Activated CD4-positive, alpha-beta T cell treated with anti-CD3 and anti-CD28 coated beads for 36 hours (primary cell): ENCODE data around the gene RRP1. TPM values are rescaled to one million over a fixed set of nuclear protein-coding genes. Genes with fewer than 3 reads are reported as not detected.

Experiments used
- ATAC-seq: fragments of 200-7000 bp; cut with Tn5 transposase; one replicate; pipeline ENCODE4 v1.10.0; 2021; ENCODE audit warnings: mild to moderate bottlenecking, moderate library complexity
- CTCF ChIA-PET: fragments of 350-600 bp; sonication (Branson Sonifier 250); formaldehyde crosslinking; loops from one replicate; lab custom pipeline; 2021; ENCODE audit warnings: antibody characterized with exemption; lab: Charles Lee
- POLR2A ChIA-PET: fragments of 350-600 bp; sonication (Branson Sonifier 250); formaldehyde crosslinking; loops from one replicate; lab custom pipeline; 2021; ENCODE audit warnings: antibody characterized with exemption, inconsistent platforms; lab: Charles Lee
- DNase-seq: peaks from one replicate; pipeline ENCODE4 v3.0.0-alpha.2; 2020
- H3K27ac Mint-ChIP-seq: one replicate; pipeline ENCODE4 v1.8.0; 2021; ENCODE audit warnings: mixed read lengths
- H3K27me3 Mint-ChIP-seq: one replicate; pipeline ENCODE4 v1.8.0; 2021; ENCODE audit warnings: mixed read lengths
- H3K36me3 Mint-ChIP-seq: one replicate; pipeline ENCODE4 v1.8.0; 2021; ENCODE audit warnings: low read depth, mixed read lengths
- H3K4me1 Mint-ChIP-seq: one replicate; pipeline ENCODE4 v1.8.0; 2021; ENCODE audit warnings: mixed read lengths
- H3K4me3 Mint-ChIP-seq: one replicate; pipeline ENCODE4 v1.8.0; 2021; ENCODE audit warnings: mild to moderate bottlenecking, moderate library complexity, mixed read lengths
- H3K9me3 Mint-ChIP-seq: one replicate; pipeline ENCODE4 v1.8.0; 2021; ENCODE audit warnings: low read depth, mixed read lengths
- intact Hi-C, 2 experiments: fragments of 100-400 bp; cut with DNase I in 1 of 2; cut with micrococcal nuclease in 1 of 2; formaldehyde crosslinking; loops; one replicate each; pipeline versions ENCODE4 v1.14.2 to v1.15.1; 2022 to 2024; cut with DNase I, micrococcal nuclease
- total RNA-seq, 2 experiments: library from RNA; stranded (reverse); gene quantifications; one replicate each; pipeline ENCODE4 v1.2.3, GENCODE V29; 2021

Gene RRP1
- total RNA-seq, 2 experiments from 2014 or later = 51.7 to 53.4 TPM

DNA sequence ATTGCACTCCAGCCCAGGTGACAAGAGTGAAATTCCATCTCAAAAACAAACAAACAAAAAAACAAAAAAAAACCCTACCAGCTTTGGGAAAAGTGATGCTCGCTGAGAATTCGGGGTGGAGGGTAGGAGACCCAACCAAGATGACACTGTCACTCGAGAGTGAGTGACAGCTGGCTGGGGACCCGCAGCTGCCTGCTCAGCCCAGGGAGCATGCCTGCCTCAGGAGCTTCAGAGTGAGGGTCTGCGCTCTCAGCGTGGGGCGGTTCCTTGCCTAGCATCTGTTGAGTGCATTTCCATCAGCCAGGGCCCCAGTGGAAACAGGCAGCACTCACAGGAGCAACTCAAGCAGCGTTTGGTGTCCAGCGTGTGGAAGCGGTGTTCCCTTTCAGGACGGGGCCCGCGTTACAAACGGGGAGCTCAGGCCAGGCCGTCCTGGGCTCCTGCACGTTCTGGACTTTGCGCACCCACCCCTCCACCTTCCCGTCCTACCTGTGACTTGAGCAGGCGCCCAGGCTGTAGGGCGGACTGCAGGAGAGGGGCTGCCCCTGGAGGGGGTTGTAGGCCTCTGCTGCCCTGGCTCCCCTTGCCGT lies 19.2 kb upstream of the RRP1 start:
- CTCF ChIA-PET = interaction anchor here (1.6 kb wide), 1 partner anchor 10 kb away, joined by 3 read pairs; no protein-coding TSS in a partner anchor
- DNase-seq = no peak
- Mint-ChIP-seq H3K4me1 (peaks cover 16% of the 10 kb centered on the region), H3K36me3 (peaks cover 20% of the 10 kb centered on the region), H3K4me3 (no peak overlapping the region), H3K27ac (no peak overlapping the region), H3K27me3 (no peaks in the 10 kb centered on the region), H3K9me3 (no peaks in the 10 kb centered on the region)
- POLR2A ChIA-PET = no interaction called here
- intact Hi-C loops = no loop called here
- ATAC-seq = no peak

DNA sequence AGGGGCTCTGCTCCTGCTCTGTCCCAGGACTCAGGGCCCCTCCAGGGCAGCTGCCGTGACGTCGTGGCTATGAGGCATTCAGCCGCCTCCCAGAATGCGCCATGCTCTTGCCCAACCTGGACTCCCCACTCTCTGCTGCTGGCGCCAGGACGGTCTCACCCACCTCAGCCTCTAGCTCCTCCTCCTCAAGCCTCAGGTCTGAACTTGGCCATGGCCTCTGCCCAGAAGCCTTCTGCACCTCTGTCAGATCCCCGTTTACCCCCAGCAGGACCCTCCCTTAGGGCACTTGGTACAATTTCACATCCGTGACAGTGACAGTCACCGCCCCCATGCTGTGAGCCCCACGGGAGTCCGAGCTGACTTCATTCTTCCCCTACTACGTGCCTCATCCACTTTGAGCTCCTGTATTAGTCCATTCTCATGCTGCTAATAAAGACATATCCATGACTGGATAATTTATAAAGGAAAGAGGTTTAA lies 18.1 kb upstream of the RRP1 start:
- ChIA-PET POLR2A (interaction anchor here (0.6 to 0.8 kb wide), 2 partner anchors 70 to 154 kb away, joined by 3 to 6 read pairs; no protein-coding TSS in a partner anchor), CTCF (interaction anchor here (0.6 to 1.2 kb wide), 3 partner anchors 18 to 37 kb away, joined by 3 to 7 read pairs (median 3); partner anchors contain the start of gene RRP1)
- no peak overlapping the region for H3K27ac Mint-ChIP-seq
- peaks cover 21% of the 10 kb centered on the region for H3K36me3 Mint-ChIP-seq
- ATAC-seq (no peak), DNase-seq (no peak)
- intact Hi-C loops = no loop called here
- peaks cover 21% of the 10 kb centered on the region for H3K4me1 Mint-ChIP-seq
- no peak overlapping the region for H3K4me3 Mint-ChIP-seq
- no peaks in the 10 kb centered on the region for H3K9me3 Mint-ChIP-seq
- H3K27me3 Mint-ChIP-seq = no peaks in the 10 kb centered on the region

DNA sequence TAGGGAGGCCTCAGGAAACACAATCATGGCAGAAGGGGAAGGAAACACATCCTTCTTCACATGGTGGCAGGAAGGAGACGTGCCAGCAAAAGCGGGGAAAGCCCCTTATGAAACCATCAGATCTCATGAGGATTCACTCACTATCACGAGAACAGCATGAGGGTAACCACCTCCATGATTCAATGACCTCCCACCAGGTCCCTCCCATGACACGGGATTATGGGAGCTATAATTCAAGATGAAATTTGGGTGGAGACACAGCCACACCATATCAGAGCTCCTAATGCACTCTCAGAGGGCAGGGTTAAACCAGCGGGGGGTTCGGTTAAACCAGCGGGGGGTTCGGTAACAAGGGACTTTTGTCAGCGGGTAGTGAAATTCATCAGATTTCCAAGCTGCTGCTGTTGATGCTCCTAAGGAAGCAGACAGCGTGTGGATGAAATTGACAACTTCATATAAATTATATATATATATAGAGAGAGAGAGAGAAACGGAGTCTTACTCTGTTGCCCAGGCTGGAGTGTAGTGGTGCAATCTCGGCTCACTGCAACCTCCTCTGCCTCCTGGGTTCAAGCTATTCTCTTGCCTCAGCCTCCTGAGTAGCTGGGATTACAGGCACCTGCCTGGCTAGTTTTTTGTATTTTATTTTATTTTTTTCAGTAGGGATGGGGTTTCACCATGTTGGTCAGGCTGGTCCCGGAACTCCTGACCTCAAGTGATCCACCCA lies 17.5 kb upstream of the RRP1 start:
- intact Hi-C loops = no loop called here
- Mint-ChIP-seq H3K36me3 (peaks cover 21% of the 10 kb centered on the region), H3K27ac (no peak overlapping the region), H3K9me3 (no peaks in the 10 kb centered on the region), H3K4me1 (peaks cover 21% of the 10 kb centered on the region), H3K27me3 (no peaks in the 10 kb centered on the region), H3K4me3 (no peak overlapping the region)
- ATAC-seq (no peak), DNase-seq (no peak)
- CTCF ChIA-PET = interaction anchor here (0.6 to 1.2 kb wide), 6 partner anchors 18 to 1351 kb away, joined by 3 to 7 read pairs (median 3); partner anchors contain the start of gene RRP1
- POLR2A ChIA-PET = interaction anchor here (0.6 to 0.8 kb wide), 3 partner anchors 10 to 153 kb away, joined by 3 to 6 read pairs (median 5); no protein-coding TSS in a partner anchor

DNA sequence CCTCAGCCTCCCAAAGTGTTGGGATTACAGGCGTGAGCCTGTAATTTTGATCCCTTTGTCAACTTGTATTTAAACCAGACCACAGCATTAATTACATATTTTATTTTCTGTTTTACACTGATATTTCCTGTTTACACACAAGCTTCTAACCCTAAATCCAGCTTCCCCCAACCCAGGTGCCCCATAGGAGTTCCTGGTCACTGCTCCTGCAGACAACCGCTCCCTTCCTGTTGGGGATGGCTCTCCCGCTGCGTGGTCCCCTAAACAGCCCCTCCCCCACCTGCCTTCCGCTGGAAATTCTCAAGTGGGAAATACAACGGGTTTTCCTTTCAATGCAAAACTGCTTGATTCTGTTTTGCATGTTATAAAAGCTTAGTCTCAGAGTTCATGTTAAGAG lies 17.0 kb upstream of the RRP1 start:
- Mint-ChIP-seq H3K9me3 (no peaks in the 10 kb centered on the region), H3K36me3 (peaks cover 21% of the 10 kb centered on the region), H3K4me1 (peaks cover 21% of the 10 kb centered on the region), H3K4me3 (no peak overlapping the region), H3K27me3 (no peaks in the 10 kb centered on the region), H3K27ac (no peak overlapping the region)
- ChIA-PET POLR2A (no interaction called here), CTCF (interaction anchor here (0.6 to 1.2 kb wide), 6 partner anchors 17 to 1352 kb away, joined by 3 to 7 read pairs (median 3); partner anchors contain the start of gene RRP1)
- DNase-seq = no peak
- intact Hi-C loops = no loop called here
- no peak for ATAC-seq

DNA sequence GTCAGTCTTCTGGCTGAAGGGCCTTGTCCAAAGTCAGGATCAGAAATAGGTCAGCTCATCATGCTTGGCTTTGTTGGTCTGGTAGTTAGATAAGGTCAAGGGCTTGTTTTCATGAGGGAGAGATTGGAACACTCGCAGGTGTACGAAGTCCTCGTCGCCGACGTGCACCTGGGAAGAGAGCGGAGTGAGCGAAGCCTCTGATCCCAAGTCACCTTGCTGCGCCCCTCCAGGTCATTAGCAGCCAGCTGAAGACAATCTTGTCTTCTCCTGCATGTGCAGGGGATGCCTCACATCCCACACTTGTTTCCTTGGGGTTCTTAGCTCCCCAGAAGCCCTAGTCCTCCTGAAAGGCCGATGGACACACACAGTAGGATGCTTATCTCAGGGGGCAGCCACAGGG lies 15.2 kb upstream of the RRP1 start:
- POLR2A ChIA-PET = no interaction called here
- H3K27me3 Mint-ChIP-seq = no peaks in the 10 kb centered on the region
- peak overlapping the region; percentile 23 for H3K27ac Mint-ChIP-seq
- ATAC-seq (no peak), DNase-seq (no peak)
- CTCF ChIA-PET = interaction anchor here (0.8 kb wide), 1 partner anchor 309 kb away, joined by 3 read pairs; no protein-coding TSS in a partner anchor
- peaks cover 21% of the 10 kb centered on the region for H3K36me3 Mint-ChIP-seq
- intact Hi-C loops = no loop called here
- H3K4me3 Mint-ChIP-seq = peak overlapping the region; percentile 88
- no peaks in the 10 kb centered on the region for H3K9me3 Mint-ChIP-seq
- peaks cover 34% of the 10 kb centered on the region for H3K4me1 Mint-ChIP-seq

DNA sequence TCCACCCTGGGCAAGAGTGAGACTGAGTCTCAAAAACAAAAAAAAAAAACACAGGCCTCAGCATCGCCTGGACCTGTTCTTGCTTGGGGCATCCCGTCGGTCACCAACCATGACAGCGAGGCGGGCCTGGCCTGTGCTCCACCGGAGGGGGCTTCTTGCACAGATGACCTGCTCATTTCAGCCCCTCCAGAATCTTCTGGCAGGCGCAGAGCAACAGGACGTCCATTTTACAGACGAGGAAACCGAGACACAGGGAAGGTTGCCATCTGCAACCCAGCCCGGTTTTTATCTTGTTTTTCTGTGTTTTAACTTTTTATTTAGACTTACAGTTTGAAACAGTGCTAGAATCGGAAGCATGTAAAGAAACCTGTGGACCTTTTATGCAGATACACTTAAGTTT lies 14.2 kb upstream of the RRP1 start:
- no peak for DNase-seq
- H3K27ac Mint-ChIP-seq = peak overlapping the region; percentile 29
- H3K4me3 Mint-ChIP-seq = peak overlapping the region; percentile 88
- peaks cover 21% of the 10 kb centered on the region for H3K36me3 Mint-ChIP-seq
- intact Hi-C loops = loop anchor here in 1 of 2 experiments (5.0 kb wide), 1 partner anchor 48 kb away; no protein-coding TSS in a partner anchor
- no peak for ATAC-seq
- CTCF ChIA-PET = interaction anchor here (0.8 kb wide), 1 partner anchor 308 kb away, joined by 3 read pairs; no protein-coding TSS in a partner anchor
- H3K27me3 Mint-ChIP-seq = no peaks in the 10 kb centered on the region
- H3K9me3 Mint-ChIP-seq = no peaks in the 10 kb centered on the region
- H3K4me1 Mint-ChIP-seq = peaks cover 40% of the 10 kb centered on the region
- POLR2A ChIA-PET = no interaction called here

DNA sequence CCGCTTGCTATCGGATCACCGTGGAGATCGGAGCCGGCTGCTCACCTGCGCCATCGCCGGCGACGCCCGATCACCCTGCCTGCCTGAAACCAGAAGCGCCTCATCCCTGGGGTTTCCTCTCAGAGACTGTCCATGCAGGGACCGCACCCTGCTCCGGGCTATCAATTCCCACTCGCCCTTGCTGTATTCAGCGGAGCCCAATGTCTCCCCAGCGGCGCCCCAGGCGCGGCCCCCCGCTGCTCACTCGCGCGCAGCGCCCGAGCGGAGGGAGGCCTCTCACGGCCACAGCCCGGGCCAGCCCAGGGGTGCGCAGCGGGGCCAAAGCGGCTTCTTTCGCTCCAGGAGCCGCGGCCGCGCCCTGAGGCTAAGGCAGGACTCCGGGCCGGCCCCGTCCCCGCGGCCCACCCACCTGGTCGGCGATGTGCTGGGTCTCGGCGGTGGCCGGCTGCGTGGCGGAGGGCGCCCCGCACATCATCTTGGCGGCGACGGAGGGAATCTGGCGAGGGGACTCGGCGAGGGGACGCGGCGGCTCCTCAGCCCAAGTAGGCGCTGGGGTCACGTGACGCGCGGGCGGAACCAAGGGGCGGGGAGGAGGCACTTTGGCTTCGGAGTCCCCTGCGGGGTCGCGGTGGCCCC lies 13.5 kb upstream of the RRP1 start, which contains the start of gene CSTB:
Gene CSTB (minus strand): TSS at position 514 of the 636 bp plus-strand sequence. CDS start 39 bp downstream, at position 475.
- no peaks in the 10 kb centered on the region for H3K27me3 Mint-ChIP-seq
- peak within 1 kb of the TSS; percentile 74 for H3K27ac Mint-ChIP-seq
- peak within 1 kb of the TSS; percentile 88 for H3K4me3 Mint-ChIP-seq
- DNase-seq (peak; percentile 90), ATAC-seq (peak; percentile 72)
- intact Hi-C loops = loop anchor here (1.0 to 5.0 kb wide), 4 partner anchors 13 to 117 kb away; partner anchors contain the start of genes HSF2BP (in 1 of the 2), RRP1 (in 1 of the 2) and RRP1B (in 1 of the 2)
- ChIA-PET POLR2A (no interaction called here), CTCF (no interaction called here)
- peaks cover 21% of the 10 kb centered on the region for H3K36me3 Mint-ChIP-seq
- H3K4me1 Mint-ChIP-seq = peaks cover 40% of the 10 kb centered on the region
- H3K9me3 Mint-ChIP-seq = no peaks in the 10 kb centered on the region

DNA sequence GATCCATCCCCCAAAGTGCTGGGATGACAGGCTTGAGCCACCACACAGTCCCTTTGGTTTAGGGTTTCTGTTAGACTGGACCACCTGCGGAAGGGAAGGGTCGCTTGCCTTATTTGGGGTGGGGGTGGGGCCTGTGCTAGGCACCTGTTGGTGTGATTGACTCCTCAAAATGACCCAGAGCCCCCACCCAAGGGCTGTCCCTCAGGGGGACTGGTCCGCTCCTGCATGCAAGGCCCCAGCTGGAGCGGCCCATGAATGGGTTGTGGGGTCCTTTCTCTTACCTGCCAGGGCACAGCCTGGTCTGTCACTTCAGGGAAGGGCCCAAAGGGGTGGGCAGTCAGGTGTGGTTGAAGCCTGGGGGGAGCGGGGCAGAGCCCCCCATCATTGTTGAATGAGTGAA lies 11.4 kb upstream of the RRP1 start:
- ATAC-seq (no peak), DNase-seq (no peak)
- intact Hi-C loops = loop anchor here (2.0 to 5.0 kb wide), 3 partner anchors 49 to 119 kb away; partner anchors contain the start of genes HSF2BP (in 1 of the 2) and RRP1B (in 1 of the 2)
- POLR2A ChIA-PET = no interaction called here
- H3K9me3 Mint-ChIP-seq = no peaks in the 10 kb centered on the region
- H3K4me3 Mint-ChIP-seq = no peak overlapping the region
- CTCF ChIA-PET = interaction anchor here (0.6 kb wide), 1 partner anchor 27 kb away, joined by 3 read pairs; no protein-coding TSS in a partner anchor
- peaks cover 51% of the 10 kb centered on the region for H3K4me1 Mint-ChIP-seq
- no peaks in the 10 kb centered on the region for H3K27me3 Mint-ChIP-seq
- H3K27ac Mint-ChIP-seq = no peak overlapping the region
- peaks cover 15% of the 10 kb centered on the region for H3K36me3 Mint-ChIP-seq

DNA sequence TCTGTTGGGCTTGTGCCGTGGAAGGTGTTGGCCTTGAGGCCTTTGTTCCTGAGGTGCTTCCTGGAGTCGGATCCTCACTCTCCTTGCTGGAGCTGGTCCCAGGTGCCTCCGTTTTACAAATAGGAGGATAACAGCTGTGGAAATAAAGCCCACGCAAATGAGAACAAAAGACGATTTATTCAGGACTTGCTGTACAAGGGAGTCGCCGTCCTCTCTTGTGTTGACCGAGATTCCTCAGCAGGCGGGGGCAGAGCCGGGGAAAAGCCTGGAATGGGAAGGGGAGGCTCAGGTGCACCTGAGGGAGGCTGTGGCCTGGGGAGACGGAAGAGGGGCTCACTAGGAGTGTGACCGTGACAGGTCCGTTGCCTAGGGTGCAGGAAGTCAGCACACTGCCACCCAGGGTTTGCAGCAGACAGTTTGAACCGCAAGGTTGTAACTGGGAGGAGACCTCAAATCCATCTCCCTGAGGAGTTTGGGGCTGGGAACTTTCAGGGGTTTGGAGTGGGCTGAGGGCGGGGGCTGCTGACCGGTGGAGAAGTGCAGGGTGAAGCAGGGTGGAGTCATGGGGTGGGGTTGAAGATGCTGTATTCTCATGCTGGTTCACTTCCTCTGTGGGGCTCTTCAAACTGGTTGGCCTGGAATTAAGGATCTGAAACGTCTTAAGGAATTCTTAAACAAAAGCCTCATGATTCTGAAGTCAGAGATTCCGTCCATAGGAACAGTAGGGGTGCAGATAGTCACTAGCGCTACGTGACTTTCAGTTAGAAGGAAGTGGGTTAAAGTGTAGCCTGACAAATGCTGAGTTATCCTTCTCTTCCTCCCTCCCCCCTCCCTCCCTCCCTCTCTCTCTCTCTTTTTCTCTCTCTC lies 10.7 kb upstream of the RRP1 start:
- peaks cover 8% of the 10 kb centered on the region for H3K36me3 Mint-ChIP-seq
- CTCF ChIA-PET = interaction anchor here (0.6 to 1.8 kb wide), 2 partner anchors 10 to 26 kb away, joined by 3 to 10 read pairs; partner anchors contain the start of gene RRP1
- peak overlapping the region; percentile 71 for H3K27ac Mint-ChIP-seq
- no peak for ATAC-seq
- DNase-seq = peak; percentile 25
- POLR2A ChIA-PET = no interaction called here
- intact Hi-C loops = loop anchor here in 1 of 2 experiments (5.0 kb wide), 1 partner anchor 51 kb away; no protein-coding TSS in a partner anchor
- H3K4me1 Mint-ChIP-seq = peaks cover 55% of the 10 kb centered on the region
- H3K9me3 Mint-ChIP-seq = no peaks in the 10 kb centered on the region
- peak overlapping the region; percentile 32 for H3K4me3 Mint-ChIP-seq
- no peaks in the 10 kb centered on the region for H3K27me3 Mint-ChIP-seq

DNA sequence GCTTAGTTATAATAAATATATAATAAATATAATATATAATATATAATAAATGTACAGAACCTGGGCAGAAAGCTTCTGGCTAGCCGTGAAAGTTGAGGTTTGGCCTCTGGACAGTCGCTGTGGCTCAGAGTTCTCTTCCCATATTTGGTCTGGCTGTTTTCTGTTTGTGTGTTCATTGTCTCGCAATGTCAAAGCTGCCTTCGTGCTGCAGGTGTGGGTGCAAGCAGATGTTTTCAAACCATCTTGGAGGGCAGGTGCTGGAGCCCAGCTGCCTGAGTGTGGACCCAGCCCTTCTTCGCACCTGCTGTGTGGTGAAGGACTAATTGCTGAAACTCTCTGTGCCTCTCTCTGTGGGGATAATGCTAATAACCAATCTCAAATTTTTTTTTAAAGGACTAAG lies 9.7 kb upstream of the RRP1 start:
- Mint-ChIP-seq H3K36me3 (peaks cover 2% of the 10 kb centered on the region), H3K9me3 (no peaks in the 10 kb centered on the region), H3K27ac (peak overlapping the region; percentile 67), H3K4me1 (peaks cover 54% of the 10 kb centered on the region), H3K27me3 (no peaks in the 10 kb centered on the region), H3K4me3 (no peak overlapping the region)
- DNase-seq (no peak), ATAC-seq (no peak)
- intact Hi-C loops = loop anchor here in 1 of 2 experiments (5.0 kb wide), 1 partner anchor 52 kb away; no protein-coding TSS in a partner anchor
- POLR2A ChIA-PET = no interaction called here
- CTCF ChIA-PET = interaction anchor here (1.3 to 1.8 kb wide), 2 partner anchors 9 to 10 kb away, joined by 3 to 10 read pairs; partner anchors contain the start of gene RRP1
